GM12875 (cell line): ENCODE measurements around the gene AADAC.
"Not testable (repeated sequence)": the region's sequence is repeated elsewhere in the genome, so short reads cannot be mapped to it uniquely, and the experiment has no call there.

Experiments used
- H3K4me3 ChIP-seq: one replicate; pipeline ENCODE4 v1.5.1; 2011; ENCODE audit warnings: low read depth, low read length, control low read depth
- TF ChIP-seq, protein P1 (sequence below): IDR thresholded peaks from 2 replicates; pipeline ENCODE4 v1.5.1; 2011; ENCODE audit warnings: low read depth, mild to moderate bottlenecking, control low read depth, inconsistent platforms, low read length, moderate library complexity, borderline replicate concordance; ENCODE audit not compliant: insufficient read depth

The AADAC gene, protein sequence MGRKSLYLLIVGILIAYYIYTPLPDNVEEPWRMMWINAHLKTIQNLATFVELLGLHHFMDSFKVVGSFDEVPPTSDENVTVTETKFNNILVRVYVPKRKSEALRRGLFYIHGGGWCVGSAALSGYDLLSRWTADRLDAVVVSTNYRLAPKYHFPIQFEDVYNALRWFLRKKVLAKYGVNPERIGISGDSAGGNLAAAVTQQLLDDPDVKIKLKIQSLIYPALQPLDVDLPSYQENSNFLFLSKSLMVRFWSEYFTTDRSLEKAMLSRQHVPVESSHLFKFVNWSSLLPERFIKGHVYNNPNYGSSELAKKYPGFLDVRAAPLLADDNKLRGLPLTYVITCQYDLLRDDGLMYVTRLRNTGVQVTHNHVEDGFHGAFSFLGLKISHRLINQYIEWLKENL

DNA sequence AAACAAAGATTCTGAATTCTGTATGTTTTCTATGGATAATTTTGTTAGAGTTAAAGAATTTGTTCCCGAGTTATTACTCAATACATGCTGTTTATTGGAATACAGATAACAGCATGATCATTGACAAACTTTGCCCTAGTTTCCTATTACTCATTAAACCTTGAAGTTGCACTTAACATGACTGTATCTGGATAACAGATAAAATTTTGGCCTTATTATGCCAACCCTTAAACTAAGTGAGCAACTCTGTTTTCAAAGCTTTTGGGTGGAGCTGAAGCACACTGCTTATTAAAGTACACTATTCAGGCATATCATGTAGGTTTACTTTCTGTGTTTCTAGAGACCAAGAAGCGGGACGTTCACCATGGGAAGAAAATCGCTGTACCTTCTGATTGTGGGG, at the start of gene AADAC:
TSS of gene AADAC (plus strand) at position 318 of the 400 bp plus-strand sequence. CDS start at position 365, 47 bp downstream.
- no peak within 1 kb of the TSS for H3K4me3 ChIP-seq
- TF ChIP-seq, protein P1, sequence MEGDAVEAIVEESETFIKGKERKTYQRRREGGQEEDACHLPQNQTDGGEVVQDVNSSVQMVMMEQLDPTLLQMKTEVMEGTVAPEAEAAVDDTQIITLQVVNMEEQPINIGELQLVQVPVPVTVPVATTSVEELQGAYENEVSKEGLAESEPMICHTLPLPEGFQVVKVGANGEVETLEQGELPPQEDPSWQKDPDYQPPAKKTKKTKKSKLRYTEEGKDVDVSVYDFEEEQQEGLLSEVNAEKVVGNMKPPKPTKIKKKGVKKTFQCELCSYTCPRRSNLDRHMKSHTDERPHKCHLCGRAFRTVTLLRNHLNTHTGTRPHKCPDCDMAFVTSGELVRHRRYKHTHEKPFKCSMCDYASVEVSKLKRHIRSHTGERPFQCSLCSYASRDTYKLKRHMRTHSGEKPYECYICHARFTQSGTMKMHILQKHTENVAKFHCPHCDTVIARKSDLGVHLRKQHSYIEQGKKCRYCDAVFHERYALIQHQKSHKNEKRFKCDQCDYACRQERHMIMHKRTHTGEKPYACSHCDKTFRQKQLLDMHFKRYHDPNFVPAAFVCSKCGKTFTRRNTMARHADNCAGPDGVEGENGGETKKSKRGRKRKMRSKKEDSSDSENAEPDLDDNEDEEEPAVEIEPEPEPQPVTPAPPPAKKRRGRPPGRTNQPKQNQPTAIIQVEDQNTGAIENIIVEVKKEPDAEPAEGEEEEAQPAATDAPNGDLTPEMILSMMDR: no peak

DNA sequence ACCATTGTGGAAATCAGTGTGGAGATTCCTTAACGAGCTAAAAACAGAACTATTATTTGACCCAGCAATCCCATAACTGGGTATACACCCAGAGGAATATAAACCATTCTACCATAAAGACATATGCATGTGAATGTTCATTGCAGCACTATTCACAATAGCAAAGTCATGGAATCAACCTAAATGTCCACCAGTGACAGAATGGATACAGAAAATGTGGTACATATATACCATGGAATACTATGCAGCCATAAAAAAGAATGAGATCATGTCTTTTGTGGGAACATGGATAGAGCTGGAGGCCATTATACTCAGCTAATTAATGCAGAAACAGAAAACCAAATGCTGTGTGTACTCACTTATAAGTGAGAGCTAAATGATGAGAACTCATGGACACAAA, 49.2 kb upstream of the AADAC start:
- H3K4me3 ChIP-seq: not testable (repeated sequence)

DNA sequence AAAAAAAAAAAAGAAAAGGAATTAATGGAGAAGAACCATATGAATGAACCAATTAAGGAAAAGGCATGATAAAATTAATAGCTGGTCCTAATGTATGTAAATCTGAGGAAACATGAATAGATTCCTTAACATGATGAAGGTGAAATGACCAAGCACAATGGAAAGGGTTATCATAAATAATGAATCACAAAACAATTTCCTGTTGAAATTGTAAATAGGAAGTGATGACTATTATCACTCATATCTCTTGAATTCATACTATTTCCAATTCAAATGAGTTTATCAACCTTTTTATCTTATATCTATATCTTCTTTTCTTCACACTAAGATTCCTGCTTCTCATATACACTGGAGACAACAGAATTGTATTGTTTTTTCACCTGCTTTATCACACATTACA, 48.2 kb upstream of the AADAC start:
- no peak overlapping the region for H3K4me3 ChIP-seq
- TF ChIP-seq, protein P1: no peak

DNA sequence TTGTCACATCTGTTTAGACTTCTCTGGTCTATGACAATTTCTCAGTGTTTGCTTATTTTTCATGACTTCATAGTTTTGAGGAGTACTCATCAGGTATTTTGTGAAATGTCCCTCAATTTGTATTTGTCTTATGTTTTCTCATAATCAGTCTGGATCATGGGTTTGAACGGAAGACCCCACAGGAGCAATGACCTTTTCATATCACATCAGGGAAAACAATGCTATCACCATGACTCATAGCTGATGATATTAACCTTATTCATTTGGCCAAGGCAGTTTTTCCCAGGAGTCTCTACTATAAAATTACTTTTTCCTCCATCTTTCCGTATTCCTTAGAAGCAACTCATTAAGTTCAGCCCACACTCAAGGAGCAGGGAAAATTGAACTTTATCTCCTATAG, 47.5 kb upstream of the AADAC start:
- TF ChIP-seq, protein P1: no peak
- H3K4me3 ChIP-seq: no peak overlapping the region

DNA sequence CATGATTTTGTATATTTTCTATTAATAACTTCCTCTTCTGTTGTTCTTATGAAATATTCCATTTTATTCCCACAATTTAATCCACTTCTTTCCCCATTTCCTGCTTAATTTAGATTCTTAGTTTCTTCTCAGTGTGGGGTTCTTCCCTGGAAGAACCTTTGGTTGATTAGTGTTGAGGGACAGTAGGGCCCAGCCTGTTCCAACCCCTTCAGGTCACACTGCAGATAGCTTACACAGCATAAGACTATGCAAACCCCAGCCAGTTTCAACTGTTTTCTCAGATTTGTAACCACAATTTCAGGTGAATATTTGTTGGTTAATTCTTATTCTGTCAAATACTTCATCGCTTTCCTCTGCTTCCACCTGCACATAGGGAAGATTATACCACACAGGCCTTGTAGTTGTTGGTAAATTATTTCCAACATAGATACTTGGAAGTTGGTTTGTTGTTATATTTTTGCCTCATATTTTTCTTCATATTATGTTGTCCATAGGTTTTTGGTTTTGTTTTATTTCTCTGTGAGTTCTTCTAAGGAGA, 45.5 kb upstream of the AADAC start:
- no peak overlapping the region for H3K4me3 ChIP-seq
- TF ChIP-seq, protein P1: no peak

DNA sequence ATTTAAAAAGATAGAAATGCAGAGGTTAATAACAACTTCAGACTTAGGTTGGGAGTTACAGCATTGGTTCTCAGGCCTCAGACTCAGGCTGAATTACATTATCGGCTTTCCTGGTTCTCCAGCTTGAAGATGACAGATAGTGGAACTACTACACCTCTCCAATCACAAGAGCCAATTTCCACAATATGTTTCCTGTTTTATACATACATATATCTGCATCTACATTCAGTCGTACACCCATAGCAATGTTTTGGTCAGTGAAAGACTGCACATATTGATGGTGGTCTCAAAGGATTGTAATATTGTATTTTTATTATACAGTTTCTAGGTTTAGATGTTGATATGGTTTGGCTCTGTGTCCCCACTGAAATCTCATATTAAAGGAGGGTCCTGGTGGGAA, 44.7 kb upstream of the AADAC start:
- no peak overlapping the region for H3K4me3 ChIP-seq
- TF ChIP-seq, protein P1: no peak

DNA sequence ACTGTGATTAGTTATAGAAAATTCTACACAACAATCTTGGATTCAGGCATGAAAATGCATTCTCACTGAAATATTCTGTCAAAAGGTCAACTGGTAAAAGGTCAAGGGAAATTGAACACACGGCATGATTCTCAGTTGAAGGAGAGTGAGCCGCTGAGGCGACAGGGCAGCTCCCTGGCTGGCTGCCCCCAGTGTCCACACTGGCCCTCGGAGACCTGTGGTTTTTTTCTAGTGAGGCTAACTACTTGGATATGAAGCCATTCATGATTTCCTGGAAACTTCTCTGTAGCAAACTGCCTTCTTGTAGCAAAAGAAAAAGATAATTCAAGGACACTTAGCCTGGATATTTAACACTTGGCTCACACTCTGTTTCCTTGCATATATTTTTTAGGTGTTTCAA, 43.0 kb upstream of the AADAC start:
- no peak overlapping the region for H3K4me3 ChIP-seq
- TF ChIP-seq, protein P1: no peak
